Esophagus muscularis mucosa (tissue), 4 donors: Measurements from ENCODE around the gene ROBO2. TPM values are rescaled to one million over a fixed set of nuclear protein-coding genes. Genes with fewer than 3 reads are reported as not detected.
A peak's percentile ranks its signal among the peaks of the same experiment; 100 is the strongest.

Experiments used
- DNase-seq: peaks from one replicate; pipeline ENCODE4 v3.0.0-alpha.2; 2017; ENCODE audit errors: extremely low spot score
- H3K27ac ChIP-seq, 4 donors: fragments of 200-600 bp; sonication (generic); replicated peaks in 1 of 4; 1 replicate in 3 of 4; 2 replicates in 1 of 4; pipeline ENCODE4 v1.5.1; 2016 to 2019; ENCODE audit warnings: mild to moderate bottlenecking in 1 of 4
- H3K27me3 ChIP-seq, 4 donors: fragments of 200-600 bp; sonication (generic); one replicate each; pipeline versions ENCODE4 v1.5.1 to v1.6.0; 2016 to 2019
- H3K36me3 ChIP-seq, 4 donors: fragments of 200-600 bp; sonication (generic); one replicate each; pipeline ENCODE4 v1.5.1; 2016 to 2019
- H3K4me1 ChIP-seq, 4 donors: fragments of 200-600 bp; sonication (generic); one replicate each; pipeline ENCODE4 v1.5.1; 2016 to 2019
- H3K4me3 ChIP-seq, 4 donors: fragments of 200-600 bp; sonication (generic); 1 replicate in 2 of 4; 2 replicates in 2 of 4; pipeline ENCODE4 v1.5.1; 2016 to 2019; ENCODE audit warnings: mild to moderate bottlenecking in 4 of 4, moderate library complexity in 1 of 4
- H3K9me3 ChIP-seq, 4 donors: fragments of 200-600 bp; sonication (generic); 1 replicate in 3 of 4; 2 replicates in 1 of 4; pipeline ENCODE4 v1.5.1; 2016 to 2019
- EP300 ChIP-seq: sonication (generic); formaldehyde crosslinking; IDR thresholded peaks from one replicate; pipeline ENCODE4 v1.6.1; 2017; ENCODE audit warnings: antibody characterized with exemption
- POLR2A ChIP-seq: fragments of 450-650 bp; IDR thresholded peaks from one replicate; pipeline ENCODE4 v1.6.1; 2017; ENCODE audit warnings: antibody characterized with exemption, moderate library complexity, mild to moderate bottlenecking, low read depth
- POLR2AphosphoS5 ChIP-seq, 2 donors: sonication (generic); formaldehyde crosslinking; IDR thresholded peaks; one replicate each; pipeline ENCODE4 v1.6.1; 2017; ENCODE audit warnings: antibody characterized with exemption in 2 of 2
- WGBS: methylation state at CpG from one replicate; pipeline ENCODE4 v1.1.5; 2018; 5-methylcytosine and 5-hydroxymethylcytosine counted together
- intact Hi-C: fragments of 100-400 bp; cut with DNase I; formaldehyde crosslinking; loops from one replicate; pipeline ENCODE4 v1.15.1; 2023
- total RNA-seq, 4 donors: library from RNA; depleted of rRNA; stranded (reverse); fragments of >200 nt; gene quantifications; one replicate each; pipeline versions ENCODE4 v1.1.0 to v1.2.1, GENCODE V29; 2016
- TF ChIP-seq, protein P1 (sequence below), 3 experiments: fragments of 200-600 bp in 2 of 3; fragments of 450-650 bp in 1 of 3; sonication (generic) in 2 of 3; IDR thresholded peaks; one replicate each; pipeline ENCODE4 v1.5.1; 2017 to 2019; ENCODE audit warnings: antibody characterized with exemption in 3 of 3, mild to moderate bottlenecking in 2 of 3, moderate library complexity in 1 of 3

Gene ROBO2
- total RNA-seq, 4 donors from 2014 or later: 0.83 to 2.1 (median 1.3) TPM

DNA sequence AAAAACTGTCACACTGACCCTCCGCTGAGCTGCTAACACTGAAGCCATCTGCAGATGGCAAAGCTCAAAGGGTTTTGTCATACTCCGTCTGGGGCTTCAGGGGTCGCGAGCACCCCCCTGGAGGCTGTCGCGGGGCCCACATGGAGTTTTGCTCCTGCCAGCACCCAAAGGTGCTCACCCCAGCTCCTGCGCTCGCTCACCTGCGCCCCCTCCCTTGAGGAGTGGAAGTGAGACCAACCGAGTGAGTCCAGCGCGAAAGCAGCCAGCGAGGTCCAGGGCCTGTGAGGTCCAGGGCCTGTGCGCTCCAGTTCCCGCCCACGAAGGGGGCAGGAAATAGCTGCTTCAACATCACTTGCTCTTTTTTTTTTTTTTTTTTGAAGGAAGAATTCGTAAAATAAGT, 208.5 kb downstream of the ROBO2 start:
- intact Hi-C loops: no loop called here
- Histone ChIP-seq H3K27me3 (no peaks in the 10 kb centered on the region), H3K27ac (no peak overlapping the region), H3K4me1 (no peaks in the 10 kb centered on the region), H3K9me3 (no peaks in the 10 kb centered on the region), H3K36me3 (no peaks in the 10 kb centered on the region), H3K4me3 (no peak overlapping the region)
- 95% methylated on average over 17 of the region's 17 CpGs for WGBS
- no peak for DNase-seq
- TF ChIP-seq POLR2AphosphoS5 (IDR thresholded peaks at IDR 0.05): no peak
- TF ChIP-seq POLR2A: no peak
- TF ChIP-seq EP300: no peak
- TF ChIP-seq, protein P1, sequence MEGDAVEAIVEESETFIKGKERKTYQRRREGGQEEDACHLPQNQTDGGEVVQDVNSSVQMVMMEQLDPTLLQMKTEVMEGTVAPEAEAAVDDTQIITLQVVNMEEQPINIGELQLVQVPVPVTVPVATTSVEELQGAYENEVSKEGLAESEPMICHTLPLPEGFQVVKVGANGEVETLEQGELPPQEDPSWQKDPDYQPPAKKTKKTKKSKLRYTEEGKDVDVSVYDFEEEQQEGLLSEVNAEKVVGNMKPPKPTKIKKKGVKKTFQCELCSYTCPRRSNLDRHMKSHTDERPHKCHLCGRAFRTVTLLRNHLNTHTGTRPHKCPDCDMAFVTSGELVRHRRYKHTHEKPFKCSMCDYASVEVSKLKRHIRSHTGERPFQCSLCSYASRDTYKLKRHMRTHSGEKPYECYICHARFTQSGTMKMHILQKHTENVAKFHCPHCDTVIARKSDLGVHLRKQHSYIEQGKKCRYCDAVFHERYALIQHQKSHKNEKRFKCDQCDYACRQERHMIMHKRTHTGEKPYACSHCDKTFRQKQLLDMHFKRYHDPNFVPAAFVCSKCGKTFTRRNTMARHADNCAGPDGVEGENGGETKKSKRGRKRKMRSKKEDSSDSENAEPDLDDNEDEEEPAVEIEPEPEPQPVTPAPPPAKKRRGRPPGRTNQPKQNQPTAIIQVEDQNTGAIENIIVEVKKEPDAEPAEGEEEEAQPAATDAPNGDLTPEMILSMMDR (IDR thresholded peaks at IDR 0.05): no peak

DNA sequence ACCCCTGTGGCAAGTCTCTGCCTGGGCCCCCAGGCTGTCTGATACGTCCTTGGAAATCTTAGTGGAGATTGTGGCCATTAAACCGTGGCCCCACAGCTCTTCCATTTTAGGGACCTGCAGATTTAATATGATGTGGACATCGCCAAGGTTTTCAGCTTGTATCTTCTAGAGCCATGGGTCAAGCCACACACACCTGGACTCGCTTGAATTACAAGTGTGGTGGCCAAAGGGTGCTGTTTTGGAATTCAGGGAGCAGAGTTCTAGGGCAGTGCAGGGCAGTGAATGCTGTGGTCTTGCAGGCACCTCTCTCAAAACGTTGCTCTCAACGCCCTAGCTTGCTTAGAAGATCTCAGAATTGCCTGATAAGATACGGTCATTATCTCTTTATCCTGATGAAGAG, 211.2 kb downstream of the ROBO2 start:
- H3K4me3 ChIP-seq: no peak overlapping the region
- intact Hi-C loops: no loop called here
- DNase-seq: no peak
- WGBS: 92% methylated on average over 7 of the region's 7 CpGs
- H3K4me1 ChIP-seq: no peaks in the 10 kb centered on the region
- TF ChIP-seq POLR2AphosphoS5 (IDR thresholded peaks at IDR 0.05): no peak
- TF ChIP-seq EP300: no peak
- TF ChIP-seq POLR2A: no peak
- TF ChIP-seq, protein P1 (IDR thresholded peaks at IDR 0.05): no peak
- H3K9me3 ChIP-seq: no peaks in the 10 kb centered on the region
- H3K27me3 ChIP-seq: no peaks in the 10 kb centered on the region
- H3K36me3 ChIP-seq: no peaks in the 10 kb centered on the region
- no peak overlapping the region for H3K27ac ChIP-seq

DNA sequence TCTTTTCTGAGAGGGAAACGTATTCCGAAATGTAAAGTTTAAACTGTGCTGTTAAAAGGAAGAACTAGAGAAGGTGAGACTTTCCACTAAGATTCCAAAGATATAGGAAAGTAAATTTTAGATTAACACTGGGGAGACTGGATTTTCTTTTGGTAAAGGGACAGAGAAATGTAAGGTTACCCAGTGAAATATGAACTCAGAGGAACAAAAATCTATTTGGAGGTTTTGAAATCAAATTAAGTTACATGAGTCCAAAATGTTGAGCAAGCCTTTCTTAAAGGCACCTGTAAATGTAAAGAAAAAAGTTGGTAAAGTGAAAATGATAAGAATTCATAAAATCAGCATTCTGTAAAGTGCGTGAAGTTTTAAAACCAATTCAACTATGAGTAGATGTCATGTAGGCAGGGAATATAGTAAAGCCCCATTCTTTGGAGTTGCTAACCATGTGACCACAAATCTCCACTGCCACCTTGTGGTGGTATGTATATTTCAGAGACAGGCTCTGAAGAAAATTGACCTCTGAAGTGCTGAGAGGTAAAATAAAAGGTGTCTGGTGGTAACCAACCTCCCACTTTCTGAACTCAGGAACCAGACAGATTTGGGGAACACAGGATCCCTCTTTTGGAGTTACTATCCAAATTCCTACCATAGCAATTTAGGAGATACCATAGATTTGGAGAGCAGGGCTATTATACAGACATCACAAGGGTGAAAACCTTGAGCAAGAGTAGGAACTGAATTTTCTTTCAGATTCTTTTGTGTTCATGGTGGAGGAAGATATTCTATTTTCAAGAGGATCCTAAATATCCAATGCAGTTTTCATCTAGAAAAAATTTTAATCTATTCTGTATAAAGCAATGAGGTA, 215.3 kb downstream of the ROBO2 start:
- Histone ChIP-seq H3K27ac (no peak overlapping the region), H3K4me1 (no peaks in the 10 kb centered on the region), H3K36me3 (no peaks in the 10 kb centered on the region), H3K4me3 (no peak overlapping the region), H3K27me3 (no peaks in the 10 kb centered on the region), H3K9me3 (no peaks in the 10 kb centered on the region)
- TF ChIP-seq, protein P1 (IDR thresholded peaks at IDR 0.05): peak; percentile 49 to 66 (median 65)
- TF ChIP-seq POLR2A: no peak
- intact Hi-C loops: loop anchor here (1.0 kb wide), 1 partner anchor 217 kb away; no protein-coding TSS in a partner anchor
- DNase-seq: no peak
- WGBS: 61% methylated on average over 3 of the region's 3 CpGs

DNA sequence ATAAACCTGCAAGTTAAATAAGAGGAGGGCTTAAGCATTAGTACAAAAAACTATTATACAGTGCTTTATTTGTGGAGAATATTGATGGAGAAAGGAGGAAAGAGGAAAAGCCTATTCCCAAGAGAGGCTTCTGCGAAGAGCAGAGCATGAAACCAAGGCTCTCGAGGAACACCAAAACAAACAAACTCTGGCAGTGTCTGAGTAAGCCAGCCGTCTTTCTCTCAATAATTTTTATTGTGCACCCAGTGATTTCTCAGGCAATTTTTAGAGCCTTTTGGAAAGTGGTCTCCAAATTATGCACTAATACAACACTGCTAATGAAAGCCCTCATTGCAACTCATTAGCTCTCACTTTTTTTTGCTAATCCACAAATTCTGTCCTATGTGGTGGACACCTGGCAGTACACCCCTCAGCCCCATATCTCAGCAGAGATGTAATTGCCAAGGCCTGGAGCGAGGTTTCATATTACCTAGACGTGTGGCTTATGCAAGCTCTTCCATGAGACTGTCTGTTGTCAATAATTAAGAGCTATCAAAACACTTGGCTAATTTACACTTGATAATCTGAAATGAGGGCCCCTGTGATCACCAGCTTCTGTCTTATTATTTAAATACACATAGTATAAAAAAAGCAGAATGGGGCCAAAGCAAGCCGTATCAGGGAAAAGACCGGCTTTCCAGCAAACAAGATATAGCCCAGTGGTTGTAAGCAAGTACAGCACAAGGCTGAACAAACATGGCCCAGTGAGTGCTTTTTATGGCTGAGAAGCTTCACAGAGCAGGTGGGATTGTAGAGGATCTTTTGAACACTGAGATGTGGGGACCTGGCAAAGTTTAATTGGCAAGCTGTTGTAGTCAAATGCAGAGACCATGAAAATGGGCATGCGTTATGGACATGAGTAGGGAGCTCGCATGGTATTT, 216.9 kb downstream of the ROBO2 start:
- Histone ChIP-seq H3K27me3 (no peaks in the 10 kb centered on the region), H3K9me3 (no peaks in the 10 kb centered on the region), H3K36me3 (no peaks in the 10 kb centered on the region), H3K27ac (no peak overlapping the region), H3K4me1 (no peaks in the 10 kb centered on the region), H3K4me3 (no peak overlapping the region)
- 62% methylated on average over 9 of the region's 9 CpGs for WGBS
- DNase-seq: no peak
- intact Hi-C loops: no loop called here
- no peak for TF ChIP-seq POLR2AphosphoS5 (IDR thresholded peaks at IDR 0.05)

DNA sequence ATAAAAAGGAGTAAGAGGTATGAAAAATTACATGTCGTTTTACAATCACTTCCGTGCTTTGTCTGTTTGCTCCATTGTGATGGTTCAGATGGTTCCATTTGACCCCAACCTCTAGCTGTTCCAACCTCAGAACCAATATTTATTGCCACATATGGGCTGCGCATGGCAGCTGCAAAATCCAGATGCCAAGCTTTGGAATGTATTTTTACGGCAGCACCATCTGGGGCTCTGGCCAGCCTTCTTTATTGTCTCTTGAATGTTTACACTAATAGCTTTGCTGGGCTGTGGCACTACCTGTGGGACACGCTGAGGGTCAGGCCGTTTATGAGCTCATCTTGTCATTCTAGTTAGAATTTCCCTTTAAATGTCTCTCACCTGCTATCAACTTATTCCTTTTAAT, 219.8 kb downstream of the ROBO2 start:
- no peak overlapping the region for H3K4me3 ChIP-seq
- 64% methylated on average over 6 of the region's 6 CpGs for WGBS
- H3K36me3 ChIP-seq: no peaks in the 10 kb centered on the region
- no peaks in the 10 kb centered on the region for H3K27me3 ChIP-seq
- H3K27ac ChIP-seq: no peak overlapping the region
- intact Hi-C loops: no loop called here
- TF ChIP-seq POLR2AphosphoS5 (IDR thresholded peaks at IDR 0.05) (no peak), EP300 (no peak), POLR2A (no peak)
- TF ChIP-seq, protein P1 (IDR thresholded peaks at IDR 0.05): no peak
- H3K9me3 ChIP-seq: no peaks in the 10 kb centered on the region
- no peak for DNase-seq
- H3K4me1 ChIP-seq: no peaks in the 10 kb centered on the region
